ENCODE measurements around the gene UBXN4.

DNA sequence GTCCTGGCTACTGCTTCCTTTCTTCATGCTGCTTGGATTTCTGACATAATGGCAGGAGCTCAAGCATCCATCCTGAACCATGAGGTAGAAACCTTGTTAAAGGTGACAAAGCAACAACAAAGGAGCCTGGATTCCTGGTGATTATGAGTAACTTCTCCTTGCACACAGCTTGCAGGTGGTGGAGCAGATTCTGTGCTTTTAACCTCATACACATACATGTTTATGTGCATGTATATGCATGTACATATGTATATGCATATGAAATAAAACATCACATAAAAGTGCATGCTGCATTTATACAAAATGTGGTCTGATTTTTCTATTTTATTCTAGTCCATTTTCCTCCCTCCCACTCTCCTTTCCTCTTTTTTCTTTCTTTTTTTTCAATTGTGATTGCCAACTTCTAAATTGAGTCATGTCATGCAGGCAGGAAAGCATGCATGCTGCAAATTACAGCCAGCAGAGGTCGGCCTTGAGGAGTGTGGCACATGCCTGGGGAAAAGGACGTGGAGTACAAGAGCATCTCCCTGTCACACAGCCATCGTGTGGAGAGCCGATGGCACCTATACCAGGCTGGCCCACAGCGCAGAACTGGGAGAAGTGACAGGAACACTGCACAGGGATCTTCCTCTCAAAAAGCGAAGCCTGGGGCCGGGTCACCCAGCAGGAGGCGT is 77.4 kb downstream of the UBXN4 start:
- TF ChIP-seq POLR2A (IDR thresholded peaks at IDR 0.05; ENCODE audit: low read length) (no peak), GATA1 (IDR thresholded peaks at IDR 0.05; ENCODE audit: low read depth, low read length) (no peak)

All from erythroblast (primary cell).